OCI-LY1 (cell line): Measurements from ENCODE around the gene ADAMTS7.

Experiments
- H2AFZ ChIP-seq: fragments of 200-600 bp; sonication (generic), shearing (Covaris generic); 2 replicates; pipeline ENCODE4 v1.6.0; 2014; ENCODE audit warnings: antibody characterized with exemption, mild to moderate bottlenecking, low read length
- H3F3A ChIP-seq: fragments of 200-600 bp; sonication (generic), shearing (Covaris generic); 2 replicates; pipeline ENCODE4 v1.6.0; 2014; ENCODE audit warnings: mild to moderate bottlenecking, antibody characterized with exemption, low read length, moderate library complexity; ENCODE audit not compliant: insufficient read depth
- H3K27ac ChIP-seq: fragments of 200-600 bp; sonication (generic); 2 replicates; pipeline ENCODE4 v1.5.1; 2014; ENCODE audit warnings: low read length, mixed run types, mild to moderate bottlenecking, low read depth; ENCODE audit not compliant: poor library complexity, severe bottlenecking
- H3K27me3 ChIP-seq: fragments of 200-600 bp; sonication (generic); 2 replicates; pipeline ENCODE4 v1.6.0; 2014; ENCODE audit warnings: antibody characterized with exemption, mild to moderate bottlenecking, low read length, moderate library complexity; ENCODE audit not compliant: insufficient read depth
- H3K36me3 ChIP-seq: fragments of 200-600 bp; sonication (generic); 2 replicates; pipeline ENCODE4 v1.6.1; 2014; ENCODE audit warnings: mild to moderate bottlenecking, antibody characterized with exemption, low read length, moderate library complexity, mixed read lengths; ENCODE audit not compliant: insufficient read depth
- H3K4me1 ChIP-seq: fragments of 200-600 bp; sonication (generic); 2 replicates; pipeline ENCODE4 v1.5.1; 2014; ENCODE audit warnings: mild to moderate bottlenecking, low read length, moderate library complexity; ENCODE audit not compliant: insufficient read depth, severe bottlenecking
- H3K4me2 ChIP-seq: fragments of 200-600 bp; sonication (generic), shearing (Covaris generic); 2 replicates; pipeline ENCODE4 v1.6.1; 2014; ENCODE audit warnings: low read length
- H3K4me3 ChIP-seq: fragments of 200-600 bp; sonication (generic); 2 replicates; pipeline ENCODE4 v1.5.1; 2014; ENCODE audit warnings: low read length, low read depth, mild to moderate bottlenecking, mixed read lengths; ENCODE audit not compliant: poor library complexity, severe bottlenecking
- H3K79me2 ChIP-seq: fragments of 200-600 bp; shearing (Covaris generic); 2 replicates; pipeline ENCODE4 v1.6.1; 2016; ENCODE audit warnings: mixed run types, low read length, mixed read lengths; ENCODE audit not compliant: insufficient read depth
- H3K9ac ChIP-seq: fragments of 200-600 bp; sonication (generic), shearing (Covaris generic); 2 replicates; pipeline ENCODE4 v1.6.1; 2014; ENCODE audit warnings: mild to moderate bottlenecking, low read length, mixed read lengths
- H3K9me2 ChIP-seq: fragments of 200-600 bp; sonication (generic), shearing (Covaris generic); 2 replicates; pipeline ENCODE4 v1.6.1; 2014; ENCODE audit warnings: low read depth, mild to moderate bottlenecking, low read length, mixed read lengths
- H3K9me3 ChIP-seq: fragments of 200-600 bp; shearing (Covaris generic); 2 replicates; pipeline ENCODE4 v1.6.1; 2014; ENCODE audit warnings: low read length, mixed read lengths
- H4K20me1 ChIP-seq: fragments of 200-600 bp; sonication (generic), shearing (Covaris generic); 2 replicates; pipeline ENCODE4 v1.6.0; 2016; ENCODE audit warnings: mild to moderate bottlenecking, low read length; ENCODE audit not compliant: insufficient read depth
- EZH2 ChIP-seq: fragments of 200-600 bp; sonication (generic), shearing (Covaris generic); IDR thresholded peaks from 2 replicates; pipeline ENCODE4 v1.8.0; 2017; ENCODE audit warnings: borderline replicate concordance, mixed run types, mild to moderate bottlenecking, antibody characterized with exemption, low read length, moderate library complexity, mixed read lengths
- TF ChIP-seq, protein P1 (sequence below): fragments of 200-600 bp; sonication (generic), shearing (Covaris generic); IDR thresholded peaks from 2 replicates; pipeline ENCODE4 v1.5.1; 2017; ENCODE audit warnings: mild to moderate bottlenecking, antibody characterized with exemption, low read length, moderate library complexity, mixed read lengths

ADAMTS7 gene

DNA sequence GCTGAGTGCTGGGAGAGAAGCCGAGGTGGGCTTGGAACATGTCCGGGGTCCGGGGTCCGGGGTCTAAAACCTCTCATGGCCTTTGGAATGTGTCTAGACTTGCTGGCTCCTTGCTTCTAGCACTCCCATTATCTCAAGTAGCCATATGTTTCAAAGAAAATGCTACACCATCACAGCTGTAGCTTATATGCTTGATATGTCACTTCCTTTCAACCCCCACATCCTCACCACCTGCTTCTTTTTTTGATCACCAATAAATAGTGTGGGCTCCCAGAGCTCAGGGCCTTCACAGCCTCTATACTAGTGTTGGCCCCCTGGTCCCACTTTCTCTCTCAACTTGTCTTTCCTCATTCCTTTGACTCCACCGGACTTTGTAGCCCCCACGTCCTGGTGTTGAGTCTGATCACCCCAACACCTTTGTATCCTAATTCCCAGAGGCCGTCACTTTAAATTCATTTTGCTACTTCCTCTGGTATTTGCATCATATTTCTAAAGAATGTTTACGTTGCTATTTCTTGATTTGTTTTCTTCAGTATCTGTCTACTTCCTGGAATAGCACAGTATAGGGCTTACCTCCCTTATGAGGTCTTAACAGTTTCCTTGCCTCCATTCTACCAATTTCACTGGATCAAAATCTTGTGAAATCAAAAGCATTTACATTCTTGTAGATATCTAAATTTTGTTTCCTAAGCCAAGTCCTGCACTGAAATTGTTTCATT lies 98.3 kb downstream of the ADAMTS7 start:
- no peak overlapping the region for H3K4me3 ChIP-seq
- H4K20me1 ChIP-seq: no peaks in the 10 kb centered on the region
- TF ChIP-seq EZH2: no peak
- TF ChIP-seq, protein P1, sequence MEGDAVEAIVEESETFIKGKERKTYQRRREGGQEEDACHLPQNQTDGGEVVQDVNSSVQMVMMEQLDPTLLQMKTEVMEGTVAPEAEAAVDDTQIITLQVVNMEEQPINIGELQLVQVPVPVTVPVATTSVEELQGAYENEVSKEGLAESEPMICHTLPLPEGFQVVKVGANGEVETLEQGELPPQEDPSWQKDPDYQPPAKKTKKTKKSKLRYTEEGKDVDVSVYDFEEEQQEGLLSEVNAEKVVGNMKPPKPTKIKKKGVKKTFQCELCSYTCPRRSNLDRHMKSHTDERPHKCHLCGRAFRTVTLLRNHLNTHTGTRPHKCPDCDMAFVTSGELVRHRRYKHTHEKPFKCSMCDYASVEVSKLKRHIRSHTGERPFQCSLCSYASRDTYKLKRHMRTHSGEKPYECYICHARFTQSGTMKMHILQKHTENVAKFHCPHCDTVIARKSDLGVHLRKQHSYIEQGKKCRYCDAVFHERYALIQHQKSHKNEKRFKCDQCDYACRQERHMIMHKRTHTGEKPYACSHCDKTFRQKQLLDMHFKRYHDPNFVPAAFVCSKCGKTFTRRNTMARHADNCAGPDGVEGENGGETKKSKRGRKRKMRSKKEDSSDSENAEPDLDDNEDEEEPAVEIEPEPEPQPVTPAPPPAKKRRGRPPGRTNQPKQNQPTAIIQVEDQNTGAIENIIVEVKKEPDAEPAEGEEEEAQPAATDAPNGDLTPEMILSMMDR: no peak
- no peaks in the 10 kb centered on the region for H3K9me2 ChIP-seq
- H3K9me3 ChIP-seq: no peaks in the 10 kb centered on the region
- H3K36me3 ChIP-seq: no peaks in the 10 kb centered on the region
- H3K27ac ChIP-seq: no peak overlapping the region
- no peak overlapping the region for H3K4me2 ChIP-seq
- H3K9ac ChIP-seq: no peak overlapping the region
- H3K4me1 ChIP-seq: no peaks in the 10 kb centered on the region
- no peaks in the 10 kb centered on the region for H3K27me3 ChIP-seq
- no peaks in the 10 kb centered on the region for H3F3A ChIP-seq
- no peaks in the 10 kb centered on the region for H3K79me2 ChIP-seq
- H2AFZ ChIP-seq: no peak overlapping the region

DNA sequence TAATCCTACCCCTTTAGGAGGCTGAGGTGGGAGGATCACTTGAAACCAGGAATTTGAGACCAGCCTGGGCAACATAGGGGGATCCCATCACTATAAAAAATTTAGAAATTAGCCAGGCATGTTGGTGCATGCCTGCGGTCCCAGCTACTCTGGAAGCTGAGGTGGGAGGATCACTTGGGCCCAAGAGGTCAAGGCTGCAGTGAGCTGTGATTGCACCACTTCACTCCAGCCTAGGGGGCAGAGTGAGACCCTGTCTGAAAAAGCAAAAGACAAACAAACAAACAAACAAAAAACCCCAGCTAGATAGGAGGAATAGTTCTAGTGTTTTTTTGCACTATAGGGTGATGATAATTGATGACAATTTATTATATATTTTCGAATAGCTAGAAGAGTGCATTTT lies 99.6 kb downstream of the ADAMTS7 start:
- H3K27me3 ChIP-seq: no peaks in the 10 kb centered on the region
- H3K36me3 ChIP-seq: no peaks in the 10 kb centered on the region
- H3K79me2 ChIP-seq: no peaks in the 10 kb centered on the region
- H3F3A ChIP-seq: no peaks in the 10 kb centered on the region
- H3K4me1 ChIP-seq: no peaks in the 10 kb centered on the region
- no peak overlapping the region for H3K27ac ChIP-seq
- no peaks in the 10 kb centered on the region for H3K9me3 ChIP-seq
- no peak overlapping the region for H3K9ac ChIP-seq
- no peaks in the 10 kb centered on the region for H3K9me2 ChIP-seq
- no peaks in the 10 kb centered on the region for H4K20me1 ChIP-seq
- H3K4me2 ChIP-seq: no peak overlapping the region
- TF ChIP-seq, protein P1: no peak
- H2AFZ ChIP-seq: no peak overlapping the region
- no peak overlapping the region for H3K4me3 ChIP-seq

DNA sequence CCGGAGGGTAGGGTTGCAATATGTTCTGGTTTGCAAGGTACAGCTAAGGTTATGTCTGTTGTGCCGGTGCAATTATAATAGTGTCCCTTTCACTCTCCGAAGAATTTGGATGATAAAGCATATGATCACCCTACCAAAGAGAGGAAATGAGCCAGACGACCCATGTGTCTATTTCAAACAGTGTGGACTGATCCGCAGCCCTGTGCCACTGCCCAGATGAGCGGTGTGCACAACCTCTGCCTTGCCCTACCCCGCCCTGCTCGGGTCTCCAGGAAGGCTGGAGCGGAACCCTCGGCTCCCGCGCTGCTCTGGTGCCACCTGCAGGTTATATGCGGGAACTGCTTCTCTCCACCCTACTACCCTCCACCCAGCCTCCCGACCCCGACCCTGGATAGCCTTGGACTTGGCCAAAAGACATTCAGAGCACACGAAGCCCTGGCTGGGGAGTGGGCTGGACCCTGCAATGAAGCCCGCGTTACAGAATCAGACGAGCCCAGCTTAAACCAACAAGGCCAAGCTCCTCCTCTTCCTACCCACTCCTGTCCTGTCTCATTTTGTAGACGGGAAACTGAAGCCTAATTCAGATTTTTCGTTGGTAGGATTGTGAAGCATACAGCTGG lies 101.9 kb downstream of the ADAMTS7 start:
- H4K20me1 ChIP-seq: no peaks in the 10 kb centered on the region
- no peaks in the 10 kb centered on the region for H3K79me2 ChIP-seq
- H2AFZ ChIP-seq: no peak overlapping the region
- TF ChIP-seq, protein P1: peak; percentile 83
- no peak for TF ChIP-seq EZH2
- no peak overlapping the region for H3K4me3 ChIP-seq
- H3K4me2 ChIP-seq: no peak overlapping the region
- no peaks in the 10 kb centered on the region for H3K9me2 ChIP-seq
- H3K27ac ChIP-seq: no peak overlapping the region
- H3K36me3 ChIP-seq: no peaks in the 10 kb centered on the region
- H3K9me3 ChIP-seq: no peaks in the 10 kb centered on the region
- H3K9ac ChIP-seq: no peak overlapping the region
- no peaks in the 10 kb centered on the region for H3F3A ChIP-seq
- H3K27me3 ChIP-seq: no peaks in the 10 kb centered on the region
- H3K4me1 ChIP-seq: no peaks in the 10 kb centered on the region
